SK-N-SH treated with all-trans-retinoic acid at 6 μM for 48 hours (cell line): Measurements from ENCODE around the gene TRPV4.

Source experiments
- CSDC2 ChIP-seq: fragments of 250-450 bp; sonication (Bioruptor Pico); IDR thresholded peaks from 2 replicates; pipeline ENCODE4 v1.5.0; 2020; ENCODE audit warnings: mild to moderate bottlenecking, moderate library complexity
- ESRRG ChIP-seq: fragments of 250-450 bp; sonication (Bioruptor Pico); IDR thresholded peaks from 2 replicates; pipeline ENCODE4 v1.6.1; 2021; ENCODE audit warnings: mild to moderate bottlenecking
- PPARA ChIP-seq: fragments of 250-450 bp; sonication (Bioruptor Pico); IDR thresholded peaks from 2 replicates; pipeline ENCODE4 v1.5.0; 2020; ENCODE audit warnings: mild to moderate bottlenecking, borderline replicate concordance
- ZC3H10 ChIP-seq: fragments of 250-450 bp; sonication (Bioruptor Pico); IDR thresholded peaks from 2 replicates; pipeline ENCODE4 v1.5.1; 2021; ENCODE audit warnings: mild to moderate bottlenecking, moderate library complexity
- ZFP3 ChIP-seq: fragments of 250-450 bp; sonication (Bioruptor Pico); IDR thresholded peaks from 2 replicates; pipeline ENCODE4 v1.5.0; 2020; ENCODE audit warnings: mild to moderate bottlenecking, moderate library complexity
- ZFP30 ChIP-seq: fragments of 450-650 bp; formaldehyde crosslinking; IDR thresholded peaks from 2 replicates; pipeline ENCODE4 v1.5.0; 2022; ENCODE audit warnings: mild to moderate bottlenecking, moderate library complexity

DNA sequence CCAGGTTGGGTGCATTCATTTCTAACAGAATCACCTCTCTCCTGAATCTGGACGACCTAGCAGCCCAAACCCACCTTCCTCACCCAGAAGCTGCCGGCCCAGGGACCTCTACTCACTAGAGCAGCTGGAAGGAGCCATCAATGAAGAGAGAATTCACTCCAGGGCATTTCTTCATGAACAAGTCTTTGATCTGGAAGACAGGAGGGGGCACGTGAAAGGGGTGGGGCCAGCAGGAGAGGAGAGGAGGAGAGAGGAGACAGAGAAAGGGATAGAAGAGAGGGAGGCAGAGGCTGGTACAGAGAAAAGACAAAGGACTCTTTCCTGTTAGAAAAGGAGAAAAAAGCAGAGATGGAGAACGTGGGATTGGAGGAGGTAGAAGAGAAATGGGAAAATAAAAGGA is 39.8 kb downstream of the TRPV4 start:
- TF ChIP-seq ZC3H10 (CRISPR knock-in tag) (no peak), ZFP30 (no peak), ESRRG (CRISPR knock-in tag) (no peak), CSDC2 (CRISPR knock-in tag) (no peak), ZFP3 (CRISPR knock-in tag) (no peak), PPARA (no peak)
